ENCODE data around the gene PCDHGB4.

DNA sequence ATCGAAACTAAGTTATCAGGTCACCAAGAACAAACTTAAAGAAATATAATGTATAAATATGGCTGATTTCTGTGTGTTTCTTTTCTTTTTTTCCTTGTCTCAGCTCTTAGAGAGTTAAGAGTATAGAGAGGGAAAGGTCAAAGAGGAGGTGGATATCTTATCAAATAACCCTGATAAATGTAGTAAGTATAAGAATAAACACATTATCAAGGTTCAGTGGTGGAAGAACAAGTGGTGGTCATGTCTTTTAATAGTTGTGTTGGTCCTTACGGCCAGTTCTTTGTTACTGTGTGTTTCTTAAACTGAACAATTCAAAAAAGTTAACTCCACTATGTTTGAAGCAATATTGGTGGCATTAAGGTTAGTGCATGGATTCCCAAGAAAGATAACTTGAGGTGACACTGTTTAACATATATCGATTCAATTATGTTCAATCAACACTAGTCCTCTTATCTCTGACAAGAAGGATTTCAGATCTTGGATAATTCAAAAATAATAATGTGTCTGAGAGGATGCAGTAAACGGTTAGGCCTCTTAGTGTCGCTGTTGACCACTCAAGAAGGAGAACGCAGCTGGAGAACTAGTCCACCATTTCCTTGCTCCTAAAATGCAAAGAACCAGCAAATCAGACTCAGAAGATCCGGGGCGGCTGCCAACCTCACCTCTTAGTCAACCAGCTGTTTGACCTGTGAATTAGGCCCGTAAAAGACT lies 44.1 kb upstream of the PCDHGB4 start, which contains the start of gene PCDHGA3:
- TF ChIP-seq, protein P1, sequence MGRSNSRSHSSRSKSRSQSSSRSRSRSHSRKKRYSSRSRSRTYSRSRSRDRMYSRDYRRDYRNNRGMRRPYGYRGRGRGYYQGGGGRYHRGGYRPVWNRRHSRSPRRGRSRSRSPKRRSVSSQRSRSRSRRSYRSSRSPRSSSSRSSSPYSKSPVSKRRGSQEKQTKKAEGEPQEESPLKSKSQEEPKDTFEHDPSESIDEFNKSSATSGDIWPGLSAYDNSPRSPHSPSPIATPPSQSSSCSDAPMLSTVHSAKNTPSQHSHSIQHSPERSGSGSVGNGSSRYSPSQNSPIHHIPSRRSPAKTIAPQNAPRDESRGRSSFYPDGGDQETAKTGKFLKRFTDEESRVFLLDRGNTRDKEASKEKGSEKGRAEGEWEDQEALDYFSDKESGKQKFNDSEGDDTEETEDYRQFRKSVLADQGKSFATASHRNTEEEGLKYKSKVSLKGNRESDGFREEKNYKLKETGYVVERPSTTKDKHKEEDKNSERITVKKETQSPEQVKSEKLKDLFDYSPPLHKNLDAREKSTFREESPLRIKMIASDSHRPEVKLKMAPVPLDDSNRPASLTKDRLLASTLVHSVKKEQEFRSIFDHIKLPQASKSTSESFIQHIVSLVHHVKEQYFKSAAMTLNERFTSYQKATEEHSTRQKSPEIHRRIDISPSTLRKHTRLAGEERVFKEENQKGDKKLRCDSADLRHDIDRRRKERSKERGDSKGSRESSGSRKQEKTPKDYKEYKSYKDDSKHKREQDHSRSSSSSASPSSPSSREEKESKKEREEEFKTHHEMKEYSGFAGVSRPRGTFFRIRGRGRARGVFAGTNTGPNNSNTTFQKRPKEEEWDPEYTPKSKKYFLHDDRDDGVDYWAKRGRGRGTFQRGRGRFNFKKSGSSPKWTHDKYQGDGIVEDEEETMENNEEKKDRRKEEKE (IDR thresholded peaks at IDR 0.05), result no peak
- TF ChIP-seq, protein P2, sequence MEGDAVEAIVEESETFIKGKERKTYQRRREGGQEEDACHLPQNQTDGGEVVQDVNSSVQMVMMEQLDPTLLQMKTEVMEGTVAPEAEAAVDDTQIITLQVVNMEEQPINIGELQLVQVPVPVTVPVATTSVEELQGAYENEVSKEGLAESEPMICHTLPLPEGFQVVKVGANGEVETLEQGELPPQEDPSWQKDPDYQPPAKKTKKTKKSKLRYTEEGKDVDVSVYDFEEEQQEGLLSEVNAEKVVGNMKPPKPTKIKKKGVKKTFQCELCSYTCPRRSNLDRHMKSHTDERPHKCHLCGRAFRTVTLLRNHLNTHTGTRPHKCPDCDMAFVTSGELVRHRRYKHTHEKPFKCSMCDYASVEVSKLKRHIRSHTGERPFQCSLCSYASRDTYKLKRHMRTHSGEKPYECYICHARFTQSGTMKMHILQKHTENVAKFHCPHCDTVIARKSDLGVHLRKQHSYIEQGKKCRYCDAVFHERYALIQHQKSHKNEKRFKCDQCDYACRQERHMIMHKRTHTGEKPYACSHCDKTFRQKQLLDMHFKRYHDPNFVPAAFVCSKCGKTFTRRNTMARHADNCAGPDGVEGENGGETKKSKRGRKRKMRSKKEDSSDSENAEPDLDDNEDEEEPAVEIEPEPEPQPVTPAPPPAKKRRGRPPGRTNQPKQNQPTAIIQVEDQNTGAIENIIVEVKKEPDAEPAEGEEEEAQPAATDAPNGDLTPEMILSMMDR (IDR thresholded peaks at IDR 0.05 in 2 of 3, conservative IDR thresholded peaks at IDR 0.05 in 1 of 3; ENCODE audit: control insufficient read depth in 2 of 3, extremely low read depth in 1 of 3, insufficient read depth in 1 of 3, low read depth in 3 of 3, low read length in 3 of 3), result peak in 2 of 3 experiments; percentile 10 to 16; a peak in 2 of 6 replicates
- no peak for TF ChIP-seq SRF (IDR thresholded peaks at IDR 0.05; ENCODE audit: low read depth in 2 of 2, low read length in 2 of 2)
- no peak for TF ChIP-seq EZH2 (IDR thresholded peaks at IDR 0.05; ENCODE audit: borderline replicate concordance, control insufficient read depth, low read depth, low read length)
- no peak for TF ChIP-seq KDM1A (IDR thresholded peaks at IDR 0.05; ENCODE audit: borderline replicate concordance)
- TF ChIP-seq MTA3 (IDR thresholded peaks at IDR 0.05; ENCODE audit: borderline replicate concordance, low read length), result no peak
- no peak for TF ChIP-seq POLR2A (IDR thresholded peaks at IDR 0.05; ENCODE audit: low read depth, low read length)
- TF ChIP-seq SP1 (IDR thresholded peaks at IDR 0.05; ENCODE audit: low read depth, low read length), result no peak
- TF ChIP-seq RFX5 (IDR thresholded peaks at IDR 0.05; ENCODE audit: low read depth, low read length), result no peak
- no peak for TF ChIP-seq TCF12 (IDR thresholded peaks at IDR 0.05; ENCODE audit: low read depth, low read length)
- TF ChIP-seq ZBTB33 (IDR thresholded peaks at IDR 0.05), result no peak
- TF ChIP-seq CEBPB (IDR thresholded peaks at IDR 0.05; ENCODE audit: borderline replicate concordance in 1 of 2, low read depth in 2 of 2, low read length in 2 of 2), result no peak

Data from GM12878 (cell line).